IMR-90 (cell line): ENCODE results near the gene SVOPL. TPM values are rescaled to one million over a fixed set of nuclear protein-coding genes. Genes with fewer than 3 reads are reported as not detected.

ENCODE experiments used
- ATAC-seq: fragments of 200-7000 bp; cut with Tn5 transposase; 2 replicates; pipeline ENCODE4 v1.9.1; 2020; ENCODE audit warnings: low read depth, mild to moderate bottlenecking, moderate library complexity
- BruUV-seq: library from RNA; stranded (reverse); fragments of 400-500 nt; replicated peaks from 2 replicates; lab custom pipeline; 2021; lab: Mats Ljungman, UMichigan
- CTCF ChIA-PET: fragments of 300-600 bp; formaldehyde crosslinking; extraction: SDS; loops from one replicate; lab custom pipeline; 2021; ENCODE audit warnings: antibody characterized with exemption; lab: Yijun Ruan, JAX
- POLR2A ChIA-PET: fragments of 300-600 bp; sonication (Branson Sonifier 250); formaldehyde crosslinking; loops from one replicate; lab custom pipeline; 2022; ENCODE audit warnings: antibody characterized with exemption; ENCODE audit not compliant: unreplicated experiment; lab: Charles Lee
- DNase-seq: peaks from one replicate; pipeline ENCODE4 v3.0.0; 2013
- H2AFZ ChIP-seq: replicated peaks from 2 replicates; pipeline ENCODE3; 2013; ENCODE audit warnings: low read length, mild to moderate bottlenecking; ENCODE audit not compliant: poor library complexity
- H2AK5ac ChIP-seq: 2 replicates; pipeline ENCODE4 v1.6.1; 2013; ENCODE audit warnings: low read depth, low read length, inconsistent platforms
- H2AK9ac ChIP-seq: replicated peaks from 2 replicates; pipeline ENCODE3; 2013; ENCODE audit warnings: mild to moderate bottlenecking, low read depth, low read length, moderate library complexity; ENCODE audit not compliant: poor library complexity
- H2BK120ac ChIP-seq: 2 replicates; pipeline ENCODE4 v1.6.1; 2013; ENCODE audit warnings: low read depth, low read length, inconsistent platforms
- H2BK15ac ChIP-seq: 3 replicates; pipeline ENCODE4 v1.6.1; 2013; ENCODE audit warnings: low read depth, low read length, inconsistent platforms
- H2BK20ac ChIP-seq: 2 replicates; pipeline ENCODE4 v1.6.1; 2013; ENCODE audit warnings: low read depth, mild to moderate bottlenecking, inconsistent platforms, low read length, moderate library complexity
- H2BK5ac ChIP-seq: 2 replicates; pipeline ENCODE4 v1.6.1; 2013; ENCODE audit warnings: mild to moderate bottlenecking, low read depth, low read length, inconsistent platforms; ENCODE audit not compliant: poor library complexity, severe bottlenecking
- H3K14ac ChIP-seq: replicated peaks from 2 replicates; pipeline ENCODE4 v1.6.1; 2013; ENCODE audit warnings: low read depth, low read length, inconsistent platforms
- H3K18ac ChIP-seq: 2 replicates; pipeline ENCODE4 v1.6.1; 2013; ENCODE audit warnings: low read depth, low read length, control low read depth
- H3K23ac ChIP-seq: 2 replicates; pipeline ENCODE4 v1.6.1; 2013; ENCODE audit warnings: low read depth, low read length, inconsistent platforms
- H3K27ac ChIP-seq: 2 replicates; pipeline ENCODE4 v1.5.1; 2013; ENCODE audit warnings: mild to moderate bottlenecking, control low read depth, low read length; ENCODE audit not compliant: insufficient read depth
- H3K27me3 ChIP-seq: 2 replicates; pipeline ENCODE4 v1.6.1; 2013; ENCODE audit warnings: low read length; ENCODE audit not compliant: control insufficient read depth, insufficient read depth
- H3K36me3 ChIP-seq: 2 replicates; pipeline ENCODE4 v1.6.1; 2013; ENCODE audit warnings: low read length, mixed read lengths; ENCODE audit not compliant: control insufficient read depth, insufficient read depth
- H3K4ac ChIP-seq: 2 replicates; pipeline ENCODE4 v1.6.1; 2013; ENCODE audit warnings: low read depth, low read length, inconsistent platforms
- H3K4me1 ChIP-seq: 2 replicates; pipeline ENCODE4 v1.6.1; 2013; ENCODE audit warnings: low read length, mixed read lengths; ENCODE audit not compliant: control insufficient read depth, insufficient read depth
- H3K4me2 ChIP-seq: 2 replicates; pipeline ENCODE4 v1.6.1; 2013; ENCODE audit warnings: low read depth, mild to moderate bottlenecking, control low read depth, low read length, moderate library complexity
- H3K4me3 ChIP-seq: 2 replicates; pipeline ENCODE4 v1.5.1; 2013; ENCODE audit warnings: low read depth, mild to moderate bottlenecking, control low read depth, low read length, moderate library complexity; ENCODE audit not compliant: insufficient read depth
- H3K56ac ChIP-seq: 2 replicates; pipeline ENCODE4 v1.6.1; 2013; ENCODE audit warnings: low read length, inconsistent platforms; ENCODE audit not compliant: insufficient read depth; ENCODE audit errors: extremely low read depth
- H3K79me1 ChIP-seq, 2 experiments: 2 replicates each; pipeline ENCODE4 v1.6.1; 2013; ENCODE audit warnings: low read length in 2 of 2, inconsistent platforms in 1 of 2, low read depth in 1 of 2
- H3K9ac ChIP-seq: 2 replicates; pipeline ENCODE4 v1.6.1; 2013; ENCODE audit warnings: low read depth, low read length, control low read depth
- H3K9me1 ChIP-seq: 2 replicates; pipeline ENCODE4 v1.6.1; 2013; ENCODE audit warnings: low read length, inconsistent platforms; ENCODE audit not compliant: insufficient read depth
- H3K9me3 ChIP-seq: 2 replicates; pipeline ENCODE4 v1.6.1; 2013; ENCODE audit warnings: low read length; ENCODE audit not compliant: control insufficient read depth, insufficient read depth
- H4K20me1 ChIP-seq: 2 replicates; pipeline ENCODE4 v1.6.1; 2013; ENCODE audit warnings: low read length, inconsistent platforms; ENCODE audit not compliant: insufficient read depth
- H4K5ac ChIP-seq: 2 replicates; pipeline ENCODE4 v1.6.1; 2013; ENCODE audit warnings: mild to moderate bottlenecking, low read depth, low read length, control low read depth
- H4K8ac ChIP-seq, 2 experiments: 2 replicates each; pipeline ENCODE4 v1.6.1; 2013; ENCODE audit warnings: low read depth in 2 of 2, low read length in 2 of 2, control low read depth in 1 of 2, inconsistent platforms in 1 of 2
- H4K91ac ChIP-seq: 2 replicates; pipeline ENCODE4 v1.6.1; 2013; ENCODE audit warnings: low read depth, low read length, inconsistent platforms; ENCODE audit not compliant: insufficient read depth
- CEBPB ChIP-seq: IDR thresholded peaks from 2 replicates; pipeline ENCODE4 v1.6.1; 2012; ENCODE audit warnings: low read depth, low read length, improper control_type of control experiment
- CHD1 ChIP-seq: IDR thresholded peaks from 2 replicates; pipeline ENCODE4 v1.6.1; 2012; ENCODE audit warnings: low read depth, low read length, improper control_type of control experiment
- FOS ChIP-seq: fragments of 150-350 bp; IDR thresholded peaks from 2 replicates; pipeline ENCODE4 v1.6.1; 2016; ENCODE audit warnings: low read depth, low read length
- MAZ ChIP-seq: IDR thresholded peaks from 2 replicates; pipeline ENCODE4 v1.6.1; 2012; ENCODE audit warnings: low read depth, mild to moderate bottlenecking, low read length, improper control_type of control experiment, moderate library complexity, borderline replicate concordance
- MXI1 ChIP-seq: IDR thresholded peaks from 2 replicates; pipeline ENCODE4 v1.6.1; 2012; ENCODE audit warnings: low read depth, mild to moderate bottlenecking, low read length, moderate library complexity, borderline replicate concordance
- NFE2L2 ChIP-seq: fragments of 150-350 bp; IDR thresholded peaks from 2 replicates; pipeline ENCODE4 v1.6.1; 2016; ENCODE audit warnings: low read depth, mild to moderate bottlenecking, low read length
- POLR2A ChIP-seq: IDR thresholded peaks from 2 replicates; pipeline ENCODE4 v1.6.1; 2012; ENCODE audit warnings: mild to moderate bottlenecking, low read depth, low read length
- RCOR1 ChIP-seq: IDR thresholded peaks from 2 replicates; pipeline ENCODE4 v1.6.1; 2012; ENCODE audit warnings: mild to moderate bottlenecking, low read length, improper control_type of control experiment; ENCODE audit not compliant: insufficient replicate concordance
- RFX5 ChIP-seq: IDR thresholded peaks from 2 replicates; pipeline ENCODE4 v1.8.0; 2012; ENCODE audit warnings: low read depth, mild to moderate bottlenecking, low read length, moderate library complexity
- WGBS, 2 experiments: methylation state at CpG; one replicate each; pipeline versions ENCODE4 v1.1.5 to v1.1.7; 2013; ENCODE audit warnings: missing lambda C conversion rate in 2 of 2; ENCODE audit not compliant: insufficient read length in 1 of 2; ENCODE audit errors: extremely low coverage in 2 of 2; 5-methylcytosine and 5-hydroxymethylcytosine counted together
- dilution Hi-C: fragments of 300-500 bp; cut with HindIII; formaldehyde crosslinking; loops from one replicate; pipeline ENCODE4 v1.14.3; 2018; ENCODE audit warnings: low sequenced_read_pairs; ENCODE audit not compliant: unreplicated experiment
- in situ Hi-C: fragments of 300-500 bp; cut with MboI; formaldehyde crosslinking; loops from 3 replicates; pipeline ENCODE4 v1.14.3; 2019; ENCODE audit warnings: low sequenced_read_pairs, inconsistent platforms, mixed read lengths
- intact Hi-C: fragments of 100-400 bp; cut with micrococcal nuclease; formaldehyde crosslinking; loops from 2 replicates; pipeline ENCODE4 v1.10.0; 2022
- polyA plus RNA-seq, 3 experiments: library from polyadenylated mRNA; depleted of rRNA; stranded (reverse); fragments of >200 nt; gene quantifications; 2 replicates each; pipeline ENCODE4 v1.2.3, GENCODE V29; 2012; ENCODE audit warnings: low replicate concordance in 1 of 3
- total RNA-seq: library from RNA; depleted of rRNA; stranded (reverse); fragments of >200 nt; gene quantifications from 2 replicates; pipeline ENCODE4 v1.2.3, GENCODE V29; 2012
- TF ChIP-seq, protein P1 (sequence below): fragments of 150-350 bp; IDR thresholded peaks from 2 replicates; pipeline ENCODE4 v1.6.1; 2017; ENCODE audit warnings: mild to moderate bottlenecking, antibody characterized with exemption, low read length, low read depth
- TF ChIP-seq, protein P2 (sequence below): fragments of 150-350 bp; IDR thresholded peaks from 2 replicates; pipeline ENCODE4 v1.6.1; 2016; ENCODE audit warnings: low read depth, mild to moderate bottlenecking, low read length, moderate library complexity, borderline replicate concordance
- TF ChIP-seq, protein P3 (sequence below): conservative IDR thresholded peaks from 2 replicates; pipeline ENCODE4 v1.5.1; 2012; ENCODE audit warnings: mild to moderate bottlenecking, low read depth, low read length, improper control_type of control experiment

Gene SVOPL
- total and polyA plus RNA-seq, 2 of the 4 experiments (the other 2 are of a cell fraction), result not detected

DNA sequence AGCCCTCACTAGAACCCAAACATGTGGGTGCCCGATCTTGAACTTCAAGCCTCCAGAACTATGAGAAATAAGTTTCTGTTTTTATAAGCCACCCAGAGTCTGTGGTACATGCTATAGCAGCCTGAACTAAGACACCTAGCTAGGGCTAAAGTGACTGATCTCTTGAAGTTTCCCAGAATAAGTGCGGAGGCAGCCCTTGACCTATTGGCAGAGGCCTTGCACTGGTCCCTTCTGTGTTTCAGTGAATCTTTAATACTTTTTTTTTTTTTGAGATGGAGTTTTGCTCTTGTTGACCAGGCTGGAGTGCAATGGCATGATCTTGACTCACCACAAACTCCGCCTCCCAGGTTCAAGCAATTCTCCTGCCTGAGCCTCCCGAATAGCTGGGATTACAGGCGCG is 85.1 kb downstream of the SVOPL start:
- Histone ChIP-seq H4K5ac (no peak overlapping the region), H3K4me1 (no peaks in the 10 kb centered on the region), H2AK9ac (no peak overlapping the region), H3K27ac (no peak overlapping the region), H3K9ac (no peak overlapping the region), H2AFZ (no peak overlapping the region), H2BK5ac (no peak overlapping the region), H2BK20ac (no peak overlapping the region), H3K4me2 (no peak overlapping the region), H3K4ac (no peak overlapping the region), H3K14ac (no peak overlapping the region), H2AK5ac (no peak overlapping the region), H3K9me3 (peaks cover 3% of the 10 kb centered on the region; the same call in 1 of the 2 replicates), H3K36me3 (no peaks in the 10 kb centered on the region), H4K91ac (no peak overlapping the region), H3K27me3 (no peaks in the 10 kb centered on the region), H3K56ac (no peak overlapping the region), H4K8ac (no peak overlapping the region), H3K23ac (no peak overlapping the region), H3K4me3 (no peak overlapping the region), H2BK15ac (no peak overlapping the region), H2BK120ac (no peak overlapping the region), H3K79me1 (no peaks in the 10 kb centered on the region), H3K9me1 (no peaks in the 10 kb centered on the region), H4K20me1 (no peaks in the 10 kb centered on the region), H3K18ac (no peak overlapping the region)
- intact Hi-C loops (no loop called here), in situ Hi-C loops (no loop called here), dilution Hi-C loops (no loop called here)
- TF ChIP-seq NFE2L2, result no peak
- TF ChIP-seq POLR2A, result no peak
- TF ChIP-seq, protein P1, sequence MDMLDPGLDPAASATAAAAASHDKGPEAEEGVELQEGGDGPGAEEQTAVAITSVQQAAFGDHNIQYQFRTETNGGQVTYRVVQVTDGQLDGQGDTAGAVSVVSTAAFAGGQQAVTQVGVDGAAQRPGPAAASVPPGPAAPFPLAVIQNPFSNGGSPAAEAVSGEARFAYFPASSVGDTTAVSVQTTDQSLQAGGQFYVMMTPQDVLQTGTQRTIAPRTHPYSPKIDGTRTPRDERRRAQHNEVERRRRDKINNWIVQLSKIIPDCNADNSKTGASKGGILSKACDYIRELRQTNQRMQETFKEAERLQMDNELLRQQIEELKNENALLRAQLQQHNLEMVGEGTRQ, result no peak
- TF ChIP-seq, protein P2, sequence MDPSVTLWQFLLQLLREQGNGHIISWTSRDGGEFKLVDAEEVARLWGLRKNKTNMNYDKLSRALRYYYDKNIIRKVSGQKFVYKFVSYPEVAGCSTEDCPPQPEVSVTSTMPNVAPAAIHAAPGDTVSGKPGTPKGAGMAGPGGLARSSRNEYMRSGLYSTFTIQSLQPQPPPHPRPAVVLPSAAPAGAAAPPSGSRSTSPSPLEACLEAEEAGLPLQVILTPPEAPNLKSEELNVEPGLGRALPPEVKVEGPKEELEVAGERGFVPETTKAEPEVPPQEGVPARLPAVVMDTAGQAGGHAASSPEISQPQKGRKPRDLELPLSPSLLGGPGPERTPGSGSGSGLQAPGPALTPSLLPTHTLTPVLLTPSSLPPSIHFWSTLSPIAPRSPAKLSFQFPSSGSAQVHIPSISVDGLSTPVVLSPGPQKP, result no peak
- no peak for TF ChIP-seq CEBPB
- no peak for TF ChIP-seq FOS
- TF ChIP-seq MAZ, result no peak
- TF ChIP-seq RCOR1, result no peak
- no peak for TF ChIP-seq CHD1
- TF ChIP-seq, protein P3, sequence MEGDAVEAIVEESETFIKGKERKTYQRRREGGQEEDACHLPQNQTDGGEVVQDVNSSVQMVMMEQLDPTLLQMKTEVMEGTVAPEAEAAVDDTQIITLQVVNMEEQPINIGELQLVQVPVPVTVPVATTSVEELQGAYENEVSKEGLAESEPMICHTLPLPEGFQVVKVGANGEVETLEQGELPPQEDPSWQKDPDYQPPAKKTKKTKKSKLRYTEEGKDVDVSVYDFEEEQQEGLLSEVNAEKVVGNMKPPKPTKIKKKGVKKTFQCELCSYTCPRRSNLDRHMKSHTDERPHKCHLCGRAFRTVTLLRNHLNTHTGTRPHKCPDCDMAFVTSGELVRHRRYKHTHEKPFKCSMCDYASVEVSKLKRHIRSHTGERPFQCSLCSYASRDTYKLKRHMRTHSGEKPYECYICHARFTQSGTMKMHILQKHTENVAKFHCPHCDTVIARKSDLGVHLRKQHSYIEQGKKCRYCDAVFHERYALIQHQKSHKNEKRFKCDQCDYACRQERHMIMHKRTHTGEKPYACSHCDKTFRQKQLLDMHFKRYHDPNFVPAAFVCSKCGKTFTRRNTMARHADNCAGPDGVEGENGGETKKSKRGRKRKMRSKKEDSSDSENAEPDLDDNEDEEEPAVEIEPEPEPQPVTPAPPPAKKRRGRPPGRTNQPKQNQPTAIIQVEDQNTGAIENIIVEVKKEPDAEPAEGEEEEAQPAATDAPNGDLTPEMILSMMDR, result no peak
- no peak for TF ChIP-seq RFX5
- TF ChIP-seq MXI1, result no peak
- ATAC-seq, result no peak
- no peak for DNase-seq
- BruUV-seq, result no TSS peak
- WGBS, 2 experiments, result no CpG with 5 or more reads among the region's 6 CpGs
- CTCF ChIA-PET, result no interaction called here
- POLR2A ChIA-PET, result no interaction called here
